IPS-15b (cell line): ENCODE data around the gene EPN2.
"Not testable (repeated sequence)": the region's sequence is repeated elsewhere in the genome, so short reads cannot be mapped to it uniquely, and the experiment has no call there.

Experiments used
- H3K27me3 ChIP-seq: one replicate; pipeline ENCODE4 v1.6.1; 2013; ENCODE audit warnings: low read length; ENCODE audit not compliant: control insufficient read depth, insufficient read depth
- H3K36me3 ChIP-seq: one replicate; pipeline ENCODE4 v1.6.1; 2013; ENCODE audit warnings: low read length; ENCODE audit not compliant: control insufficient read depth, insufficient read depth
- H3K4me1 ChIP-seq: one replicate; pipeline ENCODE4 v1.6.1; 2013; ENCODE audit warnings: mild to moderate bottlenecking, low read length; ENCODE audit not compliant: control insufficient read depth, insufficient read depth
- H3K4me3 ChIP-seq: one replicate; pipeline ENCODE4 v1.5.1; 2013; ENCODE audit warnings: low read depth, low read length
- H3K9ac ChIP-seq: one replicate; pipeline ENCODE4 v1.6.1; 2013; ENCODE audit warnings: low read depth, mild to moderate bottlenecking, low read length
- H3K9me3 ChIP-seq: one replicate; pipeline ENCODE4 v1.6.1; 2013; ENCODE audit warnings: mild to moderate bottlenecking, low read length; ENCODE audit not compliant: control insufficient read depth, insufficient read depth

The EPN2 gene

GRCh38 chr17:19346351-19347255 lies 109.4 kb downstream of the EPN2 start:
- no peaks in the 10 kb centered on the region for H3K9me3 ChIP-seq
- no peak overlapping the region for H3K4me3 ChIP-seq
- no peaks in the 10 kb centered on the region for H3K27me3 ChIP-seq
- H3K36me3 ChIP-seq, result peaks cover 20% of the 10 kb centered on the region
- H3K4me1 ChIP-seq, result no peaks in the 10 kb centered on the region
- no peak overlapping the region for H3K9ac ChIP-seq

GRCh38 chr17:19347323-19348080 lies 110.3 kb downstream of the EPN2 start:
- Histone ChIP-seq H3K9ac (no peak overlapping the region), H3K9me3 (no peaks in the 10 kb centered on the region), H3K27me3 (no peaks in the 10 kb centered on the region), H3K36me3 (peaks cover 20% of the 10 kb centered on the region), H3K4me1 (no peaks in the 10 kb centered on the region), H3K4me3 (no peak overlapping the region)

GRCh38 chr17:19348081-19348650 lies 111.0 kb downstream of the EPN2 start:
- Histone ChIP-seq H3K4me1 (no peaks in the 10 kb centered on the region), H3K9me3 (no peaks in the 10 kb centered on the region), H3K27me3 (no peaks in the 10 kb centered on the region), H3K36me3 (peaks cover 18% of the 10 kb centered on the region), H3K9ac (no peak overlapping the region), H3K4me3 (no peak overlapping the region)

DNA sequence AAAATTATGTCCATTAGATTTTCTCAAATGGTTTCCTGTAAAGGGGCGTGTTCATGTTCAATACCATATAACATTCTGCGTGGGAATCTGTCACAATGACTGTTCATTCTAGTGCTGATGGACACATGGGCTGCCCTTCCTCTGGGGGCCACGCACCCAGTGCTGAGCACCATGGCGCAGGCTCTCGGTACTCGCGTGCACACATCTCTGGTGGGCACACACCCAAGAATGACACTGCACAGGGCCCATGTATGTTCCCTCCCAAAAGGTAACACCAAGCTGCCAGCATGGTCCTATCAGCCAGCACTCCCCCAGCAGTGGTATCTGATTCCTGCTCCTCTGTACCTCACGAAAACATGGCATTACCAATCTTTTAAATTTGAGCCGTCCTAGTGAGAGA lies 111.6 kb downstream of the EPN2 start:
- no peak overlapping the region for H3K9ac ChIP-seq
- no peak overlapping the region for H3K4me3 ChIP-seq
- H3K9me3 ChIP-seq, result no peaks in the 10 kb centered on the region
- H3K4me1 ChIP-seq, result no peaks in the 10 kb centered on the region
- H3K36me3 ChIP-seq, result peaks cover 14% of the 10 kb centered on the region
- H3K27me3 ChIP-seq, result no peaks in the 10 kb centered on the region

DNA sequence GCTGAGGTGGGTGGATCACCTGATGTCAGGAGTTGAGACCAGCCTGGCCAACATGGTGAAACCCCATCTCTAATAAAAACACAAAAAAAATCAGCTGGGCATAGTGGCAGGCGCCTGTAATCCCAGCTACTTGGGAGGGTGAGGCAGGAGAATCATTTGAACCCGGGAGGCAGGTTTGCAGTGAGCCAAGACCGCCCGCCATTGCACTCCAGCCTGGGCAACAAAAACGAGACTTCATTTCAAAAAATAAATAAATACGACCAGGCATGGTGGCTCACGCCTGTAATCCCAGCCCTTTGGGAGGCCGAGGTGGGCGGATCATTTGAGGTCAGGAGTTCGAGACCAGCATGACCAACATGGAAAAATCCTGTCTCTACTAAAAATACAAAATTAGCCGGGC lies 116.2 kb downstream of the EPN2 start:
- H3K27me3 ChIP-seq, result not testable (repeated sequence)

GRCh38 chr17:19354748-19355147 lies 117.6 kb downstream of the EPN2 start:
- Histone ChIP-seq H3K4me3 (no peak overlapping the region), H3K9ac (no peak overlapping the region), H3K27me3 (no peaks in the 10 kb centered on the region), H3K4me1 (no peaks in the 10 kb centered on the region), H3K9me3 (no peaks in the 10 kb centered on the region), H3K36me3 (peaks cover 8% of the 10 kb centered on the region)

More for the DNA sequence above, 116.2 kb downstream of the EPN2 start:
- H3K36me3 ChIP-seq, H3K4me3 ChIP-seq, H3K4me1 ChIP-seq, H3K9ac ChIP-seq, H3K9me3 ChIP-seq: not testable (repeated sequence)

- Histone ChIP-seq H3K9me3 (no peaks in the 10 kb centered on the region), H3K36me3 (peaks cover 13% of the 10 kb centered on the region), H3K4me1 (no peaks in the 10 kb centered on the region), H3K9ac (no peak overlapping the region), H3K27me3 (no peaks in the 10 kb centered on the region), H3K4me3 (no peak overlapping the region)
Measured at GRCh38 chr17:19357351-19357750, 120.2 kb downstream of the EPN2 start.

DNA sequence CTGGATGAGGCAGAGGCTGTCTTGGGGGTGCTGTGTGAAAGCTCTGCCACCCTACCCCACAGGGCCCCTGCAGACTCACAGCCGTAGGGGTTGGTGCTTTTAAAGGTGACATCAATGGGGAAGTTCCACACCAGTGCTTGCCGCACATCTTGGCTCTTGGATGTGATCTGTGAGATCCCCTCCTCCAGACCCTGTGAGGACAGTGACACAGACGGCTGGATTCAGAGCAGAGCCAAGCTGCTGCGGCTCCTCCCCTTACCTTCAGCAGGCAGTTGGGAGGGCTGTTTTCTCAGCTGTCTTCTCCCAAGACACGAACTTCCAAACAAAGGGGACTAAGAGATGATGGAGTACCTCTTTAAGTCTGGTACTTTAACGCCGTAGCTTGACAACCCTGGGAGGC lies 120.6 kb downstream of the EPN2 start:
- Histone ChIP-seq H3K9me3 (no peaks in the 10 kb centered on the region), H3K9ac (no peak overlapping the region), H3K36me3 (peaks cover 13% of the 10 kb centered on the region), H3K4me1 (no peaks in the 10 kb centered on the region), H3K27me3 (no peaks in the 10 kb centered on the region), H3K4me3 (no peak overlapping the region)

GRCh38 chr17:19359151-19359550 lies 122.0 kb downstream of the EPN2 start:
- H3K4me1 ChIP-seq, result peaks cover 3% of the 10 kb centered on the region
- peaks cover 4% of the 10 kb centered on the region for H3K27me3 ChIP-seq
- H3K9ac ChIP-seq, result no peak overlapping the region
- peaks cover 13% of the 10 kb centered on the region for H3K36me3 ChIP-seq
- no peaks in the 10 kb centered on the region for H3K9me3 ChIP-seq
- H3K4me3 ChIP-seq, result no peak overlapping the region

DNA sequence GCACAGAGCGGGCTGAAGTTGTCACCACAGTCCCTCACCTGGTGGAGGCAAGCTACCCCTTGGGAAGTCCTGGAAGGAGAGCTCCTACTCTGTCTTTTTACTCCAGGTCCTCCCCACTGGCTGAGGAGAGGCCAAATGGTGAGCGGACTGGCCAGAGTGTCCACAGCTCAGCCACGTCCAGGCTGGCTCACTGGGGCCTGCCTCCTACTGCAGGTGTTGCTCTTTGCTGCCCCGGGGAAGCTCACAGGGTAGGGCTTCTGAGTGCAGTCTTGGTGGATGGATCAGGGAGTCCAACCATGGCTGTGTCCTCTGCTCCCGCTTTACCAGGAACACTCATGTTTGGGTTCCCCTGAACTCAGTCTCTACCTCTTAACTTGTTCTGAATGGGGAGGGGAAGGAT lies 122.7 kb downstream of the EPN2 start:
- H3K36me3 ChIP-seq, result peaks cover 13% of the 10 kb centered on the region
- no peak overlapping the region for H3K4me3 ChIP-seq
- no peaks in the 10 kb centered on the region for H3K9me3 ChIP-seq
- peaks cover 4% of the 10 kb centered on the region for H3K27me3 ChIP-seq
- H3K4me1 ChIP-seq, result peaks cover 3% of the 10 kb centered on the region
- no peak overlapping the region for H3K9ac ChIP-seq

- peaks cover 13% of the 10 kb centered on the region for H3K36me3 ChIP-seq
- peaks cover 4% of the 10 kb centered on the region for H3K27me3 ChIP-seq
- H3K4me1 ChIP-seq, result peaks cover 3% of the 10 kb centered on the region
- H3K9ac ChIP-seq, result no peak overlapping the region
- no peak overlapping the region for H3K4me3 ChIP-seq
- H3K9me3 ChIP-seq, result no peaks in the 10 kb centered on the region
Measured at GRCh38 chr17:19360772-19361171, 123.6 kb downstream of the EPN2 start.
